DMS114 treated with DMSO at 0.1 percent for 48 hours (cell line): ENCODE data around the gene PRKG1.

Experiments
- DNase-seq: peaks from one replicate; lab custom pipeline; 2025; ENCODE audit not compliant: unreplicated experiment; lab: John Stamatoyannopoulos, UW

Gene PRKG1

GRCh38 chr10:52268790-52269189 lies 1194.5 kb downstream of the PRKG1 start:
- DNase-seq = no peak

- DNase-seq = no peak
Observed at GRCh38 chr10:52269233-52269632, 1194.9 kb downstream of the PRKG1 start.

- no peak for DNase-seq
Observed at GRCh38 chr10:52276163-52276562, 1201.9 kb downstream of the PRKG1 start.

- DNase-seq = no peak
Observed at GRCh38 chr10:52276986-52277385, 1202.7 kb downstream of the PRKG1 start.

- no peak for DNase-seq
Observed at GRCh38 chr10:52279546-52279945, 1205.3 kb downstream of the PRKG1 start.

- DNase-seq = no peak
Observed at GRCh38 chr10:52280051-52280450, 1205.8 kb downstream of the PRKG1 start.

GRCh38 chr10:52283174-52283573 lies 1208.9 kb downstream of the PRKG1 start:
- DNase-seq = no peak

- DNase-seq = no peak
Observed at GRCh38 chr10:52284416-52285013, 1210.2 kb downstream of the PRKG1 start.

- DNase-seq = no peak
Observed at GRCh38 chr10:52287866-52288265, 1213.6 kb downstream of the PRKG1 start.

GRCh38 chr10:52297747-52298146 lies 1223.5 kb downstream of the PRKG1 start:
- no peak for DNase-seq

GRCh38 chr10:52300599-52301277 lies 1226.5 kb downstream of the PRKG1 start:
- no peak for DNase-seq

GRCh38 chr10:52308251-52309031 lies 1234.2 kb downstream of the PRKG1 start:
- DNase-seq = peak; percentile 57

- no peak for DNase-seq
Observed at GRCh38 chr10:52312942-52313255, 1238.6 kb downstream of the PRKG1 start.

GRCh38 chr10:52313256-52313932 lies 1239.1 kb downstream of the PRKG1 start:
- DNase-seq = no peak

GRCh38 chr10:52313933-52314821 lies 1239.9 kb downstream of the PRKG1 start, which contains the start of gene DKK1:
Gene DKK1 (plus strand): TSS chr10:52314281. CDS start chr10:52314435, 154 bp downstream.
- DNase-seq = no peak

GRCh38 chr10:52314822-52315552 lies 1240.7 kb downstream of the PRKG1 start:
- no peak for DNase-seq

- DNase-seq = no peak
Observed at GRCh38 chr10:52316001-52316400, 1241.7 kb downstream of the PRKG1 start.

GRCh38 chr10:52316500-52316899 lies 1242.2 kb downstream of the PRKG1 start:
- DNase-seq = no peak

GRCh38 chr10:52318136-52318701 lies 1243.9 kb downstream of the PRKG1 start:
- DNase-seq = no peak
